GM23338 (cell line): Measurements from ENCODE around the gene EMP2. TPM values are rescaled to one million over a fixed set of nuclear protein-coding genes. Genes with fewer than 3 reads are reported as not detected.

Experiments used
- ATAC-seq: fragments of 200-7000 bp; cut with Tn5 transposase; 3 replicates; pipeline ENCODE4 v1.9.1; 2020
- DNase-seq: peaks from one replicate; pipeline ENCODE4 v3.0.0-alpha.2; 2015; ENCODE audit warnings: low spot score
- H2AFZ ChIP-seq: fragments of 200-600 bp; sonication (generic); 2 replicates; pipeline ENCODE4 v1.8.0; 2016; ENCODE audit warnings: antibody characterized with exemption, mild to moderate bottlenecking, moderate library complexity
- H3F3A ChIP-seq: fragments of 200-600 bp; sonication (generic); replicated peaks from 2 replicates; pipeline ENCODE4 v1.8.0; 2017; ENCODE audit warnings: antibody characterized with exemption, mixed run types, low read depth
- H3K27ac ChIP-seq: fragments of 200-600 bp; sonication (generic); 2 replicates; pipeline ENCODE4 v1.6.1; 2016; ENCODE audit warnings: low read depth
- H3K27me3 ChIP-seq: fragments of 200-600 bp; sonication (generic); 2 replicates; pipeline ENCODE4 v1.8.0; 2016; ENCODE audit warnings: mild to moderate bottlenecking, mixed run types, moderate library complexity; ENCODE audit not compliant: insufficient read depth
- H3K36me3 ChIP-seq: fragments of 200-600 bp; sonication (generic); 2 replicates; pipeline ENCODE4 v1.8.0; 2016; ENCODE audit warnings: mild to moderate bottlenecking; ENCODE audit not compliant: insufficient read depth
- H3K4me1 ChIP-seq: fragments of 200-600 bp; sonication (generic); 2 replicates; pipeline ENCODE4 v1.8.0; 2016; ENCODE audit warnings: mild to moderate bottlenecking, moderate library complexity; ENCODE audit not compliant: insufficient read depth
- H3K4me2 ChIP-seq: fragments of 200-600 bp; sonication (generic); 2 replicates; pipeline ENCODE4 v1.7.1; 2017; ENCODE audit warnings: mixed run types
- H3K4me3 ChIP-seq: fragments of 200-600 bp; sonication (generic); 2 replicates; pipeline ENCODE4 v1.6.1; 2016; ENCODE audit warnings: mixed run types
- H3K79me2 ChIP-seq: fragments of 200-600 bp; sonication (generic); replicated peaks from 2 replicates; pipeline ENCODE4 v1.8.0; 2017; ENCODE audit warnings: mild to moderate bottlenecking; ENCODE audit not compliant: insufficient read depth
- H3K9me2 ChIP-seq: fragments of 200-600 bp; sonication (generic); 2 replicates; pipeline ENCODE4 v1.8.0; 2017; ENCODE audit not compliant: insufficient read depth
- H4K20me1 ChIP-seq: fragments of 200-600 bp; sonication (generic); replicated peaks from 2 replicates; pipeline ENCODE4 v1.8.0; 2017; ENCODE audit warnings: mild to moderate bottlenecking; ENCODE audit not compliant: insufficient read depth
- H3K27ac Mint-ChIP-seq: 2 replicates; pipeline ENCODE4 v1.8.0; 2020; ENCODE audit warnings: inconsistent platforms, mild to moderate bottlenecking, moderate library complexity, mixed read lengths
- H3K27me3 Mint-ChIP-seq: 3 replicates; pipeline ENCODE4 v1.8.0; 2022; ENCODE audit warnings: low read depth, mild to moderate bottlenecking, moderate library complexity, mixed read lengths, inconsistent platforms; ENCODE audit not compliant: insufficient read depth, poor library complexity
- H3K36me3 Mint-ChIP-seq: 3 replicates; pipeline ENCODE4 v1.8.0; 2021; ENCODE audit warnings: low read depth, mild to moderate bottlenecking, inconsistent platforms, moderate library complexity, mixed read lengths
- H3K4me1 Mint-ChIP-seq: 3 replicates; pipeline ENCODE4 v1.8.0; 2020; ENCODE audit warnings: mild to moderate bottlenecking, inconsistent platforms, mixed read lengths
- H3K4me3 Mint-ChIP-seq: 3 replicates; pipeline ENCODE4 v1.8.0; 2021; ENCODE audit warnings: moderate library complexity, mild to moderate bottlenecking, inconsistent platforms, mixed read lengths
- H3K9me3 Mint-ChIP-seq: 3 replicates; pipeline ENCODE4 v1.8.0; 2020; ENCODE audit warnings: moderate library complexity, mild to moderate bottlenecking, inconsistent platforms, mixed read lengths
- CREB1 ChIP-seq: fragments of 250-450 bp; sonication (Bioruptor Pico); IDR thresholded peaks from 2 replicates; pipeline ENCODE4 v1.5.0; 2020; ENCODE audit warnings: low read depth, mild to moderate bottlenecking, moderate library complexity
- EZH2phosphoT487 ChIP-seq: fragments of 200-600 bp; sonication (generic); IDR thresholded peaks from one replicate; pipeline ENCODE4 v1.8.1; 2018; ENCODE audit warnings: antibody characterized with exemption; ENCODE audit not compliant: unreplicated experiment
- JUNB ChIP-seq: IDR thresholded peaks from one replicate; pipeline ENCODE4 v1.6.1; 2016; ENCODE audit warnings: antibody characterized with exemption; ENCODE audit not compliant: unreplicated experiment
- NANOG ChIP-seq: IDR thresholded peaks from 2 replicates; pipeline ENCODE4 v1.6.1; 2016; ENCODE audit warnings: antibody characterized with exemption, borderline replicate concordance
- STAT1 ChIP-seq: IDR thresholded peaks from one replicate; pipeline ENCODE4 v1.6.1; 2016; ENCODE audit warnings: antibody characterized with exemption; ENCODE audit not compliant: unreplicated experiment
- ZNF331 ChIP-seq: fragments of 250-450 bp; sonication (Bioruptor Pico); IDR thresholded peaks from 2 replicates; pipeline ENCODE4 v1.5.0; 2020; ENCODE audit warnings: low read depth, mild to moderate bottlenecking, moderate library complexity
- polyA plus RNA-seq: library from polyadenylated mRNA; unstranded; fragments of >200 nt; fragmentation: Nextera tagmentation; extraction: Ambion mirVana; gene quantifications from 2 replicates; pipeline ENCODE4 v1.2.1, GENCODE V29; 2016
- total RNA-seq: library from RNA; depleted of rRNA; stranded (reverse); fragments of >200 nt; shearing (Covaris generic); gene quantifications from 2 replicates; pipeline ENCODE4 v1.2.3, GENCODE V29; 2014
- TF ChIP-seq, protein P1 (sequence below): fragments of 250-450 bp; sonication (Bioruptor Pico); IDR thresholded peaks from 2 replicates; pipeline ENCODE4 v1.5.0; 2020; ENCODE audit warnings: mild to moderate bottlenecking, moderate library complexity

Gene EMP2
- total and polyA plus RNA-seq, 2 experiments from 2014 or later = 7.3 to 40.1 TPM

GRCh38 chr16:10519929-10520868 is 60.2 kb downstream of the EMP2 start (continued):
- TF ChIP-seq, protein P1, sequence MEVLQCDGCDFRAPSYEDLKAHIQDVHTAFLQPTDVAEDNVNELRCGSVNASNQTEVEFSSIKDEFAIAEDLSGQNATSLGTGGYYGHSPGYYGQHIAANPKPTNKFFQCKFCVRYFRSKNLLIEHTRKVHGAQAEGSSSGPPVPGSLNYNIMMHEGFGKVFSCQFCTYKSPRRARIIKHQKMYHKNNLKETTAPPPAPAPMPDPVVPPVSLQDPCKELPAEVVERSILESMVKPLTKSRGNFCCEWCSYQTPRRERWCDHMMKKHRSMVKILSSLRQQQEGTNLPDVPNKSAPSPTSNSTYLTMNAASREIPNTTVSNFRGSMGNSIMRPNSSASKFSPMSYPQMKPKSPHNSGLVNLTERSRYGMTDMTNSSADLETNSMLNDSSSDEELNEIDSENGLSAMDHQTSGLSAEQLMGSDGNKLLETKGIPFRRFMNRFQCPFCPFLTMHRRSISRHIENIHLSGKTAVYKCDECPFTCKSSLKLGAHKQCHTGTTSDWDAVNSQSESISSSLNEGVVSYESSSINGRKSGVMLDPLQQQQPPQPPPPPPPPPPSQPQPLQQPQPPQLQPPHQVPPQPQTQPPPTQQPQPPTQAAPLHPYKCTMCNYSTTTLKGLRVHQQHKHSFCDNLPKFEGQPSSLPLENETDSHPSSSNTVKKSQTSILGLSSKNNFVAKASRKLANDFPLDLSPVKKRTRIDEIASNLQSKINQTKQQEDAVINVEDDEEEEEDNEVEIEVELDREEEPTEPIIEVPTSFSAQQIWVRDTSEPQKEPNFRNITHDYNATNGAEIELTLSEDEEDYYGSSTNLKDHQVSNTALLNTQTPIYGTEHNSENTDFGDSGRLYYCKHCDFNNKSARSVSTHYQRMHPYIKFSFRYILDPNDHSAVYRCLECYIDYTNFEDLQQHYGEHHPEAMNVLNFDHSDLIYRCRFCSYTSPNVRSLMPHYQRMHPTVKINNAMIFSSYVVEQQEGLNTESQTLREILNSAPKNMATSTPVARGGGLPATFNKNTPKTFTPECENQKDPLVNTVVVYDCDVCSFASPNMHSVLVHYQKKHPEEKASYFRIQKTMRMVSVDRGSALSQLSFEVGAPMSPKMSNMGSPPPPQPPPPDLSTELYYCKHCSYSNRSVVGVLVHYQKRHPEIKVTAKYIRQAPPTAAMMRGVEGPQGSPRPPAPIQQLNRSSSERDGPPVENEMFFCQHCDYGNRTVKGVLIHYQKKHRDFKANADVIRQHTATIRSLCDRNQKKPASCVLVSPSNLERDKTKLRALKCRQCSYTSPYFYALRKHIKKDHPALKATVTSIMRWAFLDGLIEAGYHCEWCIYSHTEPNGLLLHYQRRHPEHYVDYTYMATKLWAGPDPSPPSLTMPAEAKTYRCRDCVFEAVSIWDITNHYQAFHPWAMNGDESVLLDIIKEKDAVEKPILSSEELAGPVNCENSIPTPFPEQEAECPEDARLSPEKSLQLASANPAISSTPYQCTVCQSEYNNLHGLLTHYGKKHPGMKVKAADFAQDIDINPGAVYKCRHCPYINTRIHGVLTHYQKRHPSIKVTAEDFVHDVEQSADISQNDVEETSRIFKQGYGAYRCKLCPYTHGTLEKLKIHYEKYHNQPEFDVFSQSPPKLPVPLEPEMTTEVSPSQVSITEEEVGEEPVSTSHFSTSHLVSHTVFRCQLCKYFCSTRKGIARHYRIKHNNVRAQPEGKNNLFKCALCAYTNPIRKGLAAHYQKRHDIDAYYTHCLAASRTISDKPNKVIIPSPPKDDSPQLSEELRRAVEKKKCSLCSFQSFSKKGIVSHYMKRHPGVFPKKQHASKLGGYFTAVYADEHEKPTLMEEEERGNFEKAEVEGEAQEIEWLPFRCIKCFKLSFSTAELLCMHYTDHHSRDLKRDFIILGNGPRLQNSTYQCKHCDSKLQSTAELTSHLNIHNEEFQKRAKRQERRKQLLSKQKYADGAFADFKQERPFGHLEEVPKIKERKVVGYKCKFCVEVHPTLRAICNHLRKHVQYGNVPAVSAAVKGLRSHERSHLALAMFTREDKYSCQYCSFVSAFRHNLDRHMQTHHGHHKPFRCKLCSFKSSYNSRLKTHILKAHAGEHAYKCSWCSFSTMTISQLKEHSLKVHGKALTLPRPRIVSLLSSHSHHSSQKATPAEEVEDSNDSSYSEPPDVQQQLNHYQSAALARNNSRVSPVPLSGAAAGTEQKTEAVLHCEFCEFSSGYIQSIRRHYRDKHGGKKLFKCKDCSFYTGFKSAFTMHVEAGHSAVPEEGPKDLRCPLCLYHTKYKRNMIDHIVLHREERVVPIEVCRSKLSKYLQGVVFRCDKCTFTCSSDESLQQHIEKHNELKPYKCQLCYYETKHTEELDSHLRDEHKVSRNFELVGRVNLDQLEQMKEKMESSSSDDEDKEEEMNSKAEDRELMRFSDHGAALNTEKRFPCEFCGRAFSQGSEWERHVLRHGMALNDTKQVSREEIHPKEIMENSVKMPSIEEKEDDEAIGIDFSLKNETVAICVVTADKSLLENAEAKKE (CRISPR knock-in tag) = no peak
- no peak for TF ChIP-seq STAT1

DNA sequence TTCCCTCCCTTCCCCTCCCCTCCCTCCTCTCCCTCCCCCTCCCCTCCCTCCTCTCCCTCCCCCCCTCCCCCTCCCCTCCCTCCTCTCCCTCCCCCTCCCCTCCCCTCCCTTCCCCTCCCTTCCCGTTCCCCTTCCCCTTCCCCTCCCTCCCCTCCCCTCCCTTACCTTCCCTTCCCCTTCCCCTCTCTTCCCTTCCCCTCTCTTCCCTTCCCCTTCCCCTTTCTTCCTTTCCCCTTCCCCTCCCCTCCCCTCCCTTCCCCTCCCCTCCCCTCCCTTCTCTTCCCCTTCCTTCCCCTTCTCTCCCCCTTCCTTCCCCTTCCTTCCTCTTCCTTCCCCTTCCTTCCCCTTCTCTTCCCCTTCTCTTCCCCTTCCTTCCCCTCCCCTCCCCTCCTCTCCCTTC is 61.1 kb downstream of the EMP2 start:
- H3K36me3 Mint-ChIP-seq = peaks cover 3% of the 10 kb centered on the region; the same call in 1 of the 3 replicates
- ATAC-seq (no peak), DNase-seq (no peak)
- TF ChIP-seq CREB1 = no peak
- TF ChIP-seq JUNB = no peak
- TF ChIP-seq, protein P1 (CRISPR knock-in tag) = no peak
- no peak for TF ChIP-seq EZH2phosphoT487
- TF ChIP-seq NANOG = no peak
- TF ChIP-seq ZNF331 (CRISPR knock-in tag) = no peak
- TF ChIP-seq STAT1 = no peak

More for the DNA sequence above, 61.1 kb downstream of the EMP2 start:
- H3K27ac ChIP-seq = no peak overlapping the region
- no peaks in the 10 kb centered on the region for H4K20me1 ChIP-seq
- peaks cover 5% of the 10 kb centered on the region for H3K9me3 Mint-ChIP-seq
- no peak overlapping the region for H3K4me3 Mint-ChIP-seq
- no peaks in the 10 kb centered on the region for H3K4me1 ChIP-seq
- H3K27ac Mint-ChIP-seq = no peak overlapping the region
- 0 out of 2 replicates have a peak, but pooled peaks cover 2% of the 10 kb centered on the region for H3F3A ChIP-seq
- H3K36me3 ChIP-seq = no peaks in the 10 kb centered on the region
- no peak overlapping the region for H3K4me3 ChIP-seq
- no peaks in the 10 kb centered on the region for H3K9me2 ChIP-seq
- H3K27me3 Mint-ChIP-seq = peaks cover 3% of the 10 kb centered on the region
- H2AFZ ChIP-seq = no peak overlapping the region
- no peaks in the 10 kb centered on the region for H3K4me1 Mint-ChIP-seq
- no peaks in the 10 kb centered on the region for H3K79me2 ChIP-seq
- no peaks in the 10 kb centered on the region for H3K27me3 ChIP-seq
- no peak overlapping the region for H3K4me2 ChIP-seq
